H1 (cell line): ENCODE results near the gene LRRC43. TPM values are rescaled to one million over a fixed set of nuclear protein-coding genes. Genes with fewer than 3 reads are reported as not detected.

Experiments
- CTCF ChIA-PET: fragments of 300-600 bp; sonication (Branson Sonifier 250); formaldehyde crosslinking; loops from one replicate; lab custom pipeline; 2021; ENCODE audit not compliant: partially characterized antibody; lab: Charles Lee
- POLR2A ChIA-PET: fragments of 300-600 bp; sonication (Branson Sonifier 250); formaldehyde crosslinking; loops from one replicate; lab custom pipeline; 2021; ENCODE audit warnings: inconsistent platforms; ENCODE audit not compliant: partially characterized antibody; lab: Charles Lee
- DNase-seq, 2 experiments: peaks; one replicate each; pipeline versions ENCODE4 v3.0.0 to v3.0.0-alpha.2; 2010 to 2022; ENCODE audit warnings: low spot score in 2 of 2, low read depth in 1 of 2, mixed read lengths in 1 of 2
- FAIRE-seq: peaks from 2 replicates; lab custom pipeline; 2011; peaks lifted over from hg19 to GRCh38; lab: Jason Lieb, UNC
- H2AFZ ChIP-seq: 2 replicates; pipeline ENCODE4 v1.8.1; 2012; ENCODE audit warnings: low read length, inconsistent platforms
- H2AK5ac ChIP-seq: 2 replicates; pipeline ENCODE4 v1.6.1; 2013; ENCODE audit warnings: low read depth, low read length
- H2BK120ac ChIP-seq: replicated peaks from 2 replicates; pipeline ENCODE3; 2013; ENCODE audit warnings: low read depth, low read length, inconsistent platforms
- H2BK12ac ChIP-seq: 2 replicates; pipeline ENCODE4 v1.6.1; 2013; ENCODE audit warnings: low read depth, low read length
- H2BK15ac ChIP-seq: 2 replicates; pipeline ENCODE4 v1.6.1; 2013; ENCODE audit warnings: low read length
- H2BK20ac ChIP-seq: 2 replicates; pipeline ENCODE4 v1.6.1; 2013; ENCODE audit warnings: low read length
- H2BK5ac ChIP-seq: 2 replicates; pipeline ENCODE4 v1.6.1; 2013; ENCODE audit warnings: low read depth, low read length
- H3K14ac ChIP-seq: 2 replicates; pipeline ENCODE4 v1.6.1; 2013; ENCODE audit warnings: inconsistent platforms; ENCODE audit not compliant: insufficient read length
- H3K18ac ChIP-seq: 2 replicates; pipeline ENCODE4 v1.6.1; 2013; ENCODE audit warnings: low read length; ENCODE audit errors: extremely low read depth
- H3K23ac ChIP-seq: 2 replicates; pipeline ENCODE4 v1.6.1; 2013; ENCODE audit warnings: inconsistent platforms; ENCODE audit not compliant: insufficient read length
- H3K23me2 ChIP-seq: 2 replicates; pipeline ENCODE4 v1.6.1; 2013; ENCODE audit warnings: low read depth, low read length
- H3K27ac ChIP-seq: 2 replicates; pipeline ENCODE4 v1.6.1; 2011; ENCODE audit warnings: low read depth, low read length, inconsistent platforms
- H3K27me3 ChIP-seq, 4 experiments: replicated peaks in 1 of 4; 1 replicate in 1 of 4; 2 replicates in 3 of 4; pipeline versions ENCODE4 v1.6.1 to v1.8.1; 2011 to 2013; ENCODE audit warnings: low read length in 3 of 4, mild to moderate bottlenecking in 3 of 4, inconsistent platforms in 2 of 4, mixed read lengths in 2 of 4, moderate library complexity in 1 of 4; ENCODE audit not compliant: control insufficient read depth in 3 of 4, insufficient read depth in 3 of 4; ENCODE audit errors: extremely low read depth in 1 of 4
- H3K36me3 ChIP-seq, 4 experiments: 2 replicates each; pipeline versions ENCODE4 v1.6.1 to v1.8.1; 2011 to 2013; ENCODE audit warnings: mild to moderate bottlenecking in 4 of 4, low read length in 3 of 4, moderate library complexity in 2 of 4, control low read depth in 1 of 4, inconsistent platforms in 1 of 4; ENCODE audit not compliant: insufficient read depth in 4 of 4, control insufficient read depth in 2 of 4
- H3K4ac ChIP-seq: replicated peaks from 2 replicates; pipeline ENCODE3; 2013; ENCODE audit warnings: low read length, low read depth, mixed read lengths, inconsistent platforms; ENCODE audit not compliant: insufficient read length
- H3K4me1 ChIP-seq, 4 experiments: replicated peaks in 1 of 4; 1 replicate in 1 of 4; 2 replicates in 3 of 4; pipeline versions ENCODE4 v1.6.1 to v1.8.1; 2011 to 2013; ENCODE audit warnings: low read length in 3 of 4, inconsistent platforms in 2 of 4, mixed read lengths in 1 of 4; ENCODE audit not compliant: insufficient read depth in 4 of 4, control insufficient read depth in 3 of 4
- H3K4me2 ChIP-seq, 2 experiments: 2 replicates each; pipeline versions ENCODE4 v1.6.1 to v1.8.1; 2011 to 2013; ENCODE audit warnings: low read depth in 2 of 2, low read length in 2 of 2, control low read depth in 1 of 2, inconsistent platforms in 1 of 2, mild to moderate bottlenecking in 1 of 2; ENCODE audit not compliant: insufficient read depth in 1 of 2
- H3K4me3 ChIP-seq, 4 experiments: fragments of 200-600, 300-600 bp in 1 of 4; sonication (generic), shearing (Covaris generic), sonication (Bioruptor Twin) in 1 of 4; 2 replicates each; pipeline versions ENCODE4 v1.5.1 to v1.8.1; 2011 to 2016; ENCODE audit warnings: low read length in 4 of 4, low read depth in 3 of 4, control low read depth in 2 of 4, inconsistent platforms in 2 of 4, mild to moderate bottlenecking in 2 of 4, mixed read lengths in 1 of 4, moderate library complexity in 1 of 4; ENCODE audit not compliant: insufficient read depth in 2 of 4; ENCODE audit errors: extremely low read depth in 1 of 4
- H3K56ac ChIP-seq: replicated peaks from 2 replicates; pipeline ENCODE3; 2013; ENCODE audit warnings: low read depth, mild to moderate bottlenecking, mixed read lengths, low read length, inconsistent platforms; ENCODE audit not compliant: insufficient read length
- H3K79me1 ChIP-seq: 2 replicates; pipeline ENCODE4 v1.6.1; 2013; ENCODE audit warnings: low read depth, low read length, control low read depth
- H3K79me2 ChIP-seq, 2 experiments: 2 replicates each; pipeline versions ENCODE4 v1.6.1 to v1.8.1; 2012 to 2013; ENCODE audit warnings: low read length in 2 of 2, mild to moderate bottlenecking in 2 of 2, inconsistent platforms in 1 of 2; ENCODE audit not compliant: insufficient read depth in 2 of 2, control insufficient read depth in 1 of 2
- H3K9ac ChIP-seq, 4 experiments: replicated peaks in 1 of 4; 1 replicate in 1 of 4; 2 replicates in 3 of 4; pipeline versions ENCODE4 v1.6.1 to v1.8.1; 2011 to 2013; ENCODE audit warnings: low read depth in 3 of 4, low read length in 3 of 4, control low read depth in 2 of 4, mild to moderate bottlenecking in 2 of 4, moderate library complexity in 2 of 4, inconsistent platforms in 1 of 4; ENCODE audit errors: extremely low read depth in 1 of 4
- H3K9me3 ChIP-seq, 2 experiments: 2 replicates each; pipeline versions ENCODE4 v1.6.1 to v1.8.1; 2012 to 2013; ENCODE audit warnings: mild to moderate bottlenecking in 2 of 2, moderate library complexity in 2 of 2, control low read depth in 1 of 2, inconsistent platforms in 1 of 2, low read depth in 1 of 2, low read length in 1 of 2, mixed read lengths in 1 of 2; ENCODE audit not compliant: insufficient read depth in 2 of 2
- H4K20me1 ChIP-seq, 2 experiments: replicated peaks in 1 of 2; 2 replicates each; pipeline versions ENCODE3 to v1.8.1; 2011 to 2013; ENCODE audit warnings: inconsistent platforms in 2 of 2, low read length in 2 of 2, mild to moderate bottlenecking in 1 of 2; ENCODE audit not compliant: insufficient read depth in 2 of 2, control insufficient read depth in 1 of 2
- H4K5ac ChIP-seq: 2 replicates; pipeline ENCODE4 v1.6.1; 2013; ENCODE audit warnings: low read length, low read depth, mixed read lengths, inconsistent platforms; ENCODE audit not compliant: insufficient read length
- H4K8ac ChIP-seq: 2 replicates; pipeline ENCODE4 v1.8.0; 2013; ENCODE audit warnings: mild to moderate bottlenecking, moderate library complexity, low read length, inconsistent platforms; ENCODE audit not compliant: insufficient read depth; ENCODE audit errors: extremely low read depth
- H4K91ac ChIP-seq: replicated peaks from 2 replicates; pipeline ENCODE3; 2013; ENCODE audit warnings: low read length, mixed read lengths, inconsistent platforms; ENCODE audit not compliant: insufficient read length
- BCL11A ChIP-seq, 2 experiments: IDR thresholded peaks; one replicate each; pipeline ENCODE4 v1.6.1; 2011; ENCODE audit warnings: low read depth in 2 of 2, low read length in 2 of 2, mild to moderate bottlenecking in 2 of 2
- BRCA1 ChIP-seq: IDR thresholded peaks from 2 replicates; pipeline ENCODE4 v1.6.1; 2012; ENCODE audit warnings: low read depth, low read length, improper control_type of control experiment
- CBX8 ChIP-seq: fragments of 300-800, 300-1000 bp; sonication (generic); IDR thresholded peaks from 2 replicates; pipeline ENCODE4 v1.7.1; 2016; ENCODE audit warnings: low read depth, low read length, borderline replicate concordance
- CTCF ChIP-seq, 3 experiments: IDR thresholded peaks; 1 replicate in 2 of 3; 2 replicates in 1 of 3; pipeline versions ENCODE4 v1.5.1 to v1.6.1; 2011; ENCODE audit warnings: low read length in 3 of 3, mild to moderate bottlenecking in 3 of 3, inconsistent platforms in 2 of 3, low read depth in 1 of 3, moderate library complexity in 1 of 3; ENCODE audit not compliant: insufficient read depth in 1 of 3; ENCODE audit errors: control extremely low read depth in 1 of 3
- EP300 ChIP-seq, 2 experiments: IDR thresholded peaks; 1 replicate in 1 of 2; 2 replicates in 1 of 2; pipeline ENCODE4 v1.6.1; 2011 to 2012; ENCODE audit warnings: low read depth in 2 of 2, low read length in 2 of 2, mild to moderate bottlenecking in 2 of 2, borderline replicate concordance in 1 of 2, inconsistent platforms in 1 of 2, moderate library complexity in 1 of 2
- GTF2F1 ChIP-seq: IDR thresholded peaks from 2 replicates; pipeline ENCODE4 v1.6.1; 2012; ENCODE audit warnings: low read depth, low read length, improper control_type of control experiment, borderline replicate concordance
- POU5F1 ChIP-seq: IDR thresholded peaks from 2 replicates; pipeline ENCODE4 v1.6.1; 2011; ENCODE audit warnings: low read depth, mild to moderate bottlenecking, low read length, moderate library complexity
- RFX5 ChIP-seq: IDR thresholded peaks from 2 replicates; pipeline ENCODE4 v1.6.1; 2011; ENCODE audit warnings: low read depth, low read length, improper control_type of control experiment, borderline replicate concordance
- TAF1 ChIP-seq: IDR thresholded peaks from 2 replicates; pipeline ENCODE4 v1.6.1; 2011; ENCODE audit warnings: mild to moderate bottlenecking, low read depth, low read length
- TCF12 ChIP-seq: IDR thresholded peaks from 2 replicates; pipeline ENCODE4 v1.6.1; 2011; ENCODE audit warnings: low read depth, mild to moderate bottlenecking, low read length
- TEAD4 ChIP-seq: IDR thresholded peaks from 2 replicates; pipeline ENCODE4 v1.6.1; 2012; ENCODE audit warnings: low read depth, low read length, inconsistent platforms, mixed read lengths
- WGBS, 2 experiments: shearing (Covaris generic) in 1 of 2; methylation state at CpG; one replicate each; pipeline versions ENCODE4 v1.1.6 to v1.1.7; 2013 to 2015; ENCODE audit warnings: low lambda C conversion rate in 2 of 2, mixed read lengths in 2 of 2, inconsistent platforms in 1 of 2, low coverage in 1 of 2, missing lambda C conversion rate in 1 of 2; ENCODE audit not compliant: insufficient replicate concordance in 2 of 2, insufficient coverage in 1 of 2, insufficient read length in 1 of 2; ENCODE audit errors: extremely low coverage in 1 of 2, missing lambda C conversion rate in 1 of 2; 5-methylcytosine and 5-hydroxymethylcytosine counted together
- polyA plus RNA-seq, 7 experiments: library from polyadenylated mRNA; depleted of rRNA in 3 of 7; stranded (reverse) in 5 of 7; unstranded in 2 of 7; fragments of >200 nt in 5 of 7; fragments of 200-250 nt in 2 of 7; gene quantifications; 1 replicate in 5 of 7; 2 replicates in 1 of 7; 4 replicates in 1 of 7; pipeline versions ENCODE4 v1.2.1 to v1.2.3, GENCODE V29; 2011 to 2013; ENCODE audit warnings: missing spikeins in 2 of 7, mixed read lengths in 2 of 7
- total RNA-seq: library from RNA; stranded (reverse); fragmentation: NEBNext Ultra II Directional; extraction: Animal tissue kit (Norgen Biotek cat#: 25700); gene quantifications from 2 replicates; pipeline ENCODE4 v1.2.1, GENCODE V29; 2021

Gene LRRC43
- total and polyA plus RNA-seq, 2 of the 8 experiments (the other 6 are each of a cell fraction or from before 2014, with no cell fraction given), result 0.35 to 0.44 TPM

- no peak overlapping the region for H3K23ac ChIP-seq
- H4K8ac ChIP-seq, result no peak overlapping the region
- H2BK15ac ChIP-seq, result no peak overlapping the region
- H3K4me3 ChIP-seq, result no peak overlapping the region
- H3K36me3 ChIP-seq, result no peaks in the 10 kb centered on the region
- H3K4me1 ChIP-seq, result no peaks in the 10 kb centered on the region
- no peak overlapping the region for H2BK5ac ChIP-seq
- H3K14ac ChIP-seq, result no peak overlapping the region
- H3K27me3 ChIP-seq, result no peaks in the 10 kb centered on the region
- H3K9me3 ChIP-seq, result no peaks in the 10 kb centered on the region
- H2BK20ac ChIP-seq, result no peak overlapping the region
- no peak overlapping the region for H4K91ac ChIP-seq
- no peaks in the 10 kb centered on the region for H3K79me2 ChIP-seq
- 90% methylated on average over 1 of the region's 1 CpG; no CpG with 5 or more reads in 1 of the 2 experiments for WGBS, 2 experiments
- no peak overlapping the region for H3K18ac ChIP-seq
- H4K20me1 ChIP-seq, result no peaks in the 10 kb centered on the region
- ChIA-PET POLR2A (interaction anchor here (0.8 kb wide), 1 partner anchor 114 kb away, joined by 5 read pairs; no protein-coding TSS in a partner anchor), CTCF (interaction anchor here (0.6 to 1.9 kb wide), 6 partner anchors 8 to 131 kb away, joined by 3 to 7 read pairs (median 3); no protein-coding TSS in a partner anchor)
- no peak overlapping the region for H2BK12ac ChIP-seq
- H2BK120ac ChIP-seq, result no peak overlapping the region
- H3K56ac ChIP-seq, result no peak overlapping the region
- H3K4me2 ChIP-seq, result no peak overlapping the region
- FAIRE-seq, result no peak
- H3K9ac ChIP-seq, result no peak overlapping the region
- H3K4ac ChIP-seq, result no peak overlapping the region
- H3K23me2 ChIP-seq, result no peaks in the 10 kb centered on the region
- DNase-seq, result no peak
- no peak overlapping the region for H4K5ac ChIP-seq
- H2AK5ac ChIP-seq, result no peak overlapping the region
- H3K79me1 ChIP-seq, result no peaks in the 10 kb centered on the region
- no peak overlapping the region for H3K27ac ChIP-seq
- H2AFZ ChIP-seq, result no peak overlapping the region
- TF ChIP-seq TAF1, result no peak
- no peak for TF ChIP-seq TEAD4
- no peak for TF ChIP-seq EP300 (IDR thresholded peaks at IDR 0.05; ENCODE audit: borderline replicate concordance in 1 of 2, low read depth in 2 of 2, low read length in 2 of 2)
- no peak for TF ChIP-seq POU5F1
- no peak for TF ChIP-seq RFX5
- TF ChIP-seq CBX8, result no peak
- no peak for TF ChIP-seq BCL11A (IDR thresholded peaks at IDR 0.05; ENCODE audit: low read depth in 2 of 2, low read length in 2 of 2)
- TF ChIP-seq CTCF (IDR thresholded peaks at IDR 0.05; ENCODE audit: control extremely low read depth in 1 of 3, insufficient read depth in 1 of 3, low read depth in 1 of 3, low read length in 3 of 3), result no peak
- no peak for TF ChIP-seq GTF2F1
- no peak for TF ChIP-seq BRCA1
- TF ChIP-seq TCF12, result no peak
Measured at GRCh38 chr12:122194804-122195203, 11.9 kb downstream of the LRRC43 start.
